Hepatocyte (in vitro differentiated cells): ENCODE data around the gene TTC33. TPM values are rescaled to one million over a fixed set of nuclear protein-coding genes. Genes with fewer than 3 reads are reported as not detected.

Source experiments
- DNase-seq: peaks from one replicate; pipeline ENCODE4 v3.0.0-alpha.2; 2016; ENCODE audit warnings: low spot score
- H2AFZ ChIP-seq: fragments of 200-600 bp; sonication (generic); 2 replicates; pipeline ENCODE4 v1.6.0; 2016; ENCODE audit warnings: antibody characterized with exemption, mild to moderate bottlenecking
- H3K27ac ChIP-seq: fragments of 200-600 bp; sonication (generic); 2 replicates; pipeline ENCODE4 v1.5.1; 2016; ENCODE audit warnings: mild to moderate bottlenecking
- H3K27me3 ChIP-seq: fragments of 200-600 bp; sonication (generic); 2 replicates; pipeline ENCODE4 v1.6.1; 2016
- H3K36me3 ChIP-seq: fragments of 200-600 bp; sonication (generic); replicated peaks from 2 replicates; pipeline ENCODE4 v1.5.1; 2016; ENCODE audit warnings: low read depth; ENCODE audit not compliant: insufficient read depth
- H3K4me1 ChIP-seq: fragments of 200-600 bp; sonication (generic); 2 replicates; pipeline ENCODE4 v1.5.1; 2016; ENCODE audit warnings: mild to moderate bottlenecking, moderate library complexity; ENCODE audit not compliant: insufficient read depth
- H3K4me2 ChIP-seq: fragments of 200-600 bp; sonication (generic); 2 replicates; pipeline ENCODE4 v1.6.0; 2016
- H3K4me3 ChIP-seq: fragments of 200-600 bp; sonication (generic); 2 replicates; pipeline ENCODE4 v1.5.1; 2016; ENCODE audit warnings: mild to moderate bottlenecking
- H3K79me2 ChIP-seq: fragments of 200-600 bp; sonication (generic); 2 replicates; pipeline ENCODE4 v1.6.0; 2017; ENCODE audit warnings: mild to moderate bottlenecking
- H3K9me2 ChIP-seq: fragments of 200-600 bp; sonication (generic); replicated peaks from 2 replicates; pipeline ENCODE4 v1.6.0; 2017; ENCODE audit warnings: mild to moderate bottlenecking; ENCODE audit not compliant: insufficient read depth
- H3K9me3 ChIP-seq: fragments of 200-600 bp; sonication (generic); 2 replicates; pipeline ENCODE4 v1.5.1; 2016; ENCODE audit warnings: low read depth, mild to moderate bottlenecking
- H4K20me1 ChIP-seq: fragments of 200-600 bp; sonication (generic); 2 replicates; pipeline ENCODE4 v1.6.0; 2016; ENCODE audit warnings: mild to moderate bottlenecking; ENCODE audit not compliant: insufficient read depth, poor library complexity, severe bottlenecking
- EZH2 ChIP-seq: fragments of 200-600 bp; sonication (generic); IDR thresholded peaks from 2 replicates; pipeline ENCODE4 v1.6.1; 2016; ENCODE audit warnings: antibody characterized with exemption, mild to moderate bottlenecking, borderline replicate concordance
- EZH2phosphoT487 ChIP-seq: fragments of 200-600 bp; sonication (generic); IDR thresholded peaks from one replicate; pipeline ENCODE4 v1.6.1; 2018; ENCODE audit warnings: antibody characterized with exemption, mild to moderate bottlenecking, low read depth, moderate library complexity; ENCODE audit not compliant: unreplicated experiment, severe bottlenecking
- WGBS: methylation state at CpG from one replicate; pipeline ENCODE4 v1.1.6; 2016; ENCODE audit warnings: low lambda C conversion rate; ENCODE audit errors: missing lambda C conversion rate; 5-methylcytosine and 5-hydroxymethylcytosine counted together
- polyA plus RNA-seq: library from polyadenylated mRNA; unstranded; fragments of >200 nt; fragmentation: Nextera tagmentation; extraction: Ambion mirVana; gene quantifications from 2 replicates; pipeline ENCODE4 v1.2.1, GENCODE V29; 2016
- total RNA-seq: library from RNA; depleted of rRNA; stranded (reverse); fragments of >200 nt; gene quantifications from 2 replicates; pipeline ENCODE4 v1.2.3, GENCODE V29; 2014
- TF ChIP-seq, protein P1 (sequence below): fragments of 200-600 bp; sonication (generic); IDR thresholded peaks from 2 replicates; pipeline ENCODE4 v1.5.1; 2016; ENCODE audit warnings: antibody characterized with exemption, mild to moderate bottlenecking; ENCODE audit not compliant: poor library complexity

Gene TTC33
- total and polyA plus RNA-seq, 2 experiments from 2014 or later, result 5.6 to 19.3 TPM

- Histone ChIP-seq H3K27me3 (no peaks in the 10 kb centered on the region), H3K27ac (peak overlapping the region; percentile 69), H2AFZ (no peak overlapping the region), H3K4me1 (no peaks in the 10 kb centered on the region), H3K9me2 (no peaks in the 10 kb centered on the region), H4K20me1 (no peaks in the 10 kb centered on the region), H3K9me3 (no peaks in the 10 kb centered on the region), H3K36me3 (no peaks in the 10 kb centered on the region), H3K79me2 (no peaks in the 10 kb centered on the region), H3K4me3 (no peak overlapping the region), H3K4me2 (no peak overlapping the region)
- TF ChIP-seq EZH2phosphoT487 (no peak), EZH2 (no peak)
- TF ChIP-seq, protein P1, sequence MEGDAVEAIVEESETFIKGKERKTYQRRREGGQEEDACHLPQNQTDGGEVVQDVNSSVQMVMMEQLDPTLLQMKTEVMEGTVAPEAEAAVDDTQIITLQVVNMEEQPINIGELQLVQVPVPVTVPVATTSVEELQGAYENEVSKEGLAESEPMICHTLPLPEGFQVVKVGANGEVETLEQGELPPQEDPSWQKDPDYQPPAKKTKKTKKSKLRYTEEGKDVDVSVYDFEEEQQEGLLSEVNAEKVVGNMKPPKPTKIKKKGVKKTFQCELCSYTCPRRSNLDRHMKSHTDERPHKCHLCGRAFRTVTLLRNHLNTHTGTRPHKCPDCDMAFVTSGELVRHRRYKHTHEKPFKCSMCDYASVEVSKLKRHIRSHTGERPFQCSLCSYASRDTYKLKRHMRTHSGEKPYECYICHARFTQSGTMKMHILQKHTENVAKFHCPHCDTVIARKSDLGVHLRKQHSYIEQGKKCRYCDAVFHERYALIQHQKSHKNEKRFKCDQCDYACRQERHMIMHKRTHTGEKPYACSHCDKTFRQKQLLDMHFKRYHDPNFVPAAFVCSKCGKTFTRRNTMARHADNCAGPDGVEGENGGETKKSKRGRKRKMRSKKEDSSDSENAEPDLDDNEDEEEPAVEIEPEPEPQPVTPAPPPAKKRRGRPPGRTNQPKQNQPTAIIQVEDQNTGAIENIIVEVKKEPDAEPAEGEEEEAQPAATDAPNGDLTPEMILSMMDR, result no peak
- 86% methylated on average over 4 of the region's 4 CpGs for WGBS
- peak; percentile 12 for DNase-seq
These were observed 269.1 kb downstream of the TTC33 start for GRCh38 chr5:40486437-40487275.

DNA sequence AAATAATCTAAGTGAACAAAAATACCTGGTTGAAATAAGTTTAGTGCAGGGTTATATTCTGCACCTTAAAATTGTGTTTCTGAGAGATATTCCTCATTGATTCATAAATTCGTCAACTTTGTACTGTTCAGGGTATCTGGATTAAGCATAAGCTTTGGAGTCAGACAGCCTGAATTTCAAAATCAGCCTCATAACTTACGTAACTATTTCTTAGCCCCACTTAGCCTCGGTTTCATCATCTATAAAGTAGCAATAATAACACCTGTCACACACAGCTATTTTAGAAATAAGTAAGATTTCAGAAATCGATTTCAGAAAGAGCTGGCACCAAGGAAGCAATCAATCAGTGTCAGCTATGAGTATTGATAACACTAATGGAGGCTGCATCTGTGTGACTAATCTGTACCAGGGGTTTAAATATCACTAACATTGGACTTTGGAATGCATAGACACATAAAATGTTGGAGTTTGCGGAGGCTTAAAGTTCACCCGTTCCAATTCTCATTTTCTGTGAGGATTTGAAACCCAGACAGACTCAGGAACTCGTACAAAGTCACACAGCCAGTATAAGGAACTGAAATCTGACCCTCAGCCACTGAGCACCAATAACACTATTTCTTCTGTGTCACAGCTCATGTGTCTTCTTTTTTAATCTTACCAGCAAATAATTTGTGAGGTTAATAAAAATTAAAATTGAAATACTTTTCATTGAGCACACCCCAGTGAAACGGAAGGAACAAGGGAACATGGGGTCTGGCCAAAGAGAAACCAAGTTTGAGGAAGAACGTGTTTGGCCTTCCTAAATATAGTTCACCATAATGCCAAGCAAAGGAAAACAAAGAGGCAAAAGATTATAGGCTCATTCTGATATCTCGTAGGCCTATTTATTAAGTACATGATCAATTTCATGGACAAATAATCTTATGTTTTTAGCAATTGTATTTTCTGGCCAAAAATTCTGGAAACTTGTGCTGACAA lies 270.5 kb downstream of the TTC33 start:
- Histone ChIP-seq H3K36me3 (no peaks in the 10 kb centered on the region), H3K9me2 (no peaks in the 10 kb centered on the region), H3K9me3 (no peaks in the 10 kb centered on the region), H3K4me1 (no peaks in the 10 kb centered on the region), H3K27me3 (no peaks in the 10 kb centered on the region), H3K4me3 (no peak overlapping the region), H4K20me1 (no peaks in the 10 kb centered on the region), H3K27ac (peak overlapping the region; percentile 69), H3K4me2 (no peak overlapping the region), H3K79me2 (no peaks in the 10 kb centered on the region), H2AFZ (no peak overlapping the region)
- 67% methylated on average over 10 of the region's 10 CpGs for WGBS
- peak; percentile 10 for DNase-seq
- TF ChIP-seq EZH2phosphoT487 (no peak), EZH2 (no peak)
- TF ChIP-seq, protein P1, result no peak

DNA sequence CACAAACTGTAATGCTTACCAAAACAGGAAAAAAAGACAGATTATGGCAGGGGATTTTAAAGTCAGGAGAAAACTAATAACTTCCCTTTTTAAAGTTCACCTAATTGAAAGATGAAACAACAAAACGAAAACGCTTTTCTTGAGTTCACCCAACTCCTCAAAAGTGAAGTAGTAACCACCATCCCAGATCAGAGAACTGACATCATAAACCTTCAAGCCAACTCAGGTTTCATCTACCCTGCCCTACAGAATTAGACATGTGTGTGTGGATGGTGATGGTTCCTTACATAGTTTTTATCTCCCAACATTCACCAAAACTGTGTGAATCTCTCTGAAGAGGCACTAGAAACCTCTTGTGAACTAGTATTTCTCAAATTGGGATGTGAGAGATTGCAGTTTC lies 271.3 kb downstream of the TTC33 start:
- Histone ChIP-seq H3K79me2 (no peaks in the 10 kb centered on the region), H3K27me3 (no peaks in the 10 kb centered on the region), H3K4me1 (no peaks in the 10 kb centered on the region), H3K9me3 (no peaks in the 10 kb centered on the region), H3K27ac (no peak overlapping the region), H3K36me3 (no peaks in the 10 kb centered on the region), H3K4me2 (no peak overlapping the region), H4K20me1 (no peaks in the 10 kb centered on the region), H3K9me2 (no peaks in the 10 kb centered on the region), H3K4me3 (no peak overlapping the region), H2AFZ (no peak overlapping the region)
- TF ChIP-seq EZH2 (no peak), EZH2phosphoT487 (no peak)
- TF ChIP-seq, protein P1, result no peak
- no peak for DNase-seq
- WGBS, result 91% methylated on average over 2 of the region's 2 CpGs
